Thoracic aorta (tissue), 2 donors: ENCODE results near the gene UBAP2. TPM values are rescaled to one million over a fixed set of nuclear protein-coding genes. Genes with fewer than 3 reads are reported as not detected.
"Not testable (repeated sequence)": the region's sequence is repeated elsewhere in the genome, so short reads cannot be mapped to it uniquely, and the experiment has no call there.

Experiments used
- ATAC-seq: fragments of 150-250 bp; one replicate; pipeline ENCODE4 v1.8.0; 2017; ENCODE audit warnings: low read depth; ENCODE audit not compliant: insufficient number of reproducible peaks, low FRiP score
- DNase-seq: peaks from one replicate; pipeline ENCODE4 v3.0.0-alpha.2; 2020; ENCODE audit warnings: low spot score
- H3K27ac ChIP-seq, 2 donors: fragments of 200-600 bp; sonication (generic); 1 replicate in 1 of 2; 2 replicates in 1 of 2; pipeline ENCODE4 v1.5.1; 2016; ENCODE audit warnings: mild to moderate bottlenecking in 2 of 2, moderate library complexity in 2 of 2
- H3K27me3 ChIP-seq: fragments of 200-600 bp; sonication (generic); replicated peaks from 2 replicates; pipeline ENCODE4 v1.6.0; 2016; ENCODE audit warnings: mild to moderate bottlenecking; ENCODE audit not compliant: insufficient read depth
- H3K36me3 ChIP-seq: fragments of 200-600 bp; sonication (generic); one replicate; pipeline ENCODE4 v1.5.1; 2016
- H3K4me1 ChIP-seq, 2 donors: fragments of 200-600 bp; sonication (generic); 1 replicate in 1 of 2; 2 replicates in 1 of 2; pipeline versions ENCODE4 v1.5.1 to v1.6.0; 2016; ENCODE audit warnings: low read depth in 2 of 2, mild to moderate bottlenecking in 1 of 2; ENCODE audit not compliant: control insufficient read depth in 1 of 2
- H3K4me3 ChIP-seq: fragments of 200-600 bp; sonication (generic); 2 replicates; pipeline ENCODE4 v1.5.1; 2016; ENCODE audit warnings: mild to moderate bottlenecking
- H3K9me3 ChIP-seq: fragments of 200-600 bp; sonication (generic); 2 replicates; pipeline ENCODE4 v1.5.1; 2016
- CTCF ChIP-seq: fragments of 200-600 bp; sonication (generic); IDR thresholded peaks from one replicate; pipeline ENCODE4 v1.5.1; 2019; ENCODE audit warnings: antibody characterized with exemption
- total RNA-seq, 2 donors: library from RNA; depleted of rRNA; stranded (reverse); fragments of >200 nt; gene quantifications; one replicate each; pipeline versions ENCODE4 v1.1.0 to v1.2.3, GENCODE V29; 2016

UBAP2 gene
- total RNA-seq, 2 donors from 2014 or later, result 21.3 to 29.9 TPM

- no peaks in the 10 kb centered on the region for H3K9me3 ChIP-seq
- ATAC-seq, result peak; percentile 4
- peak overlapping the region; percentile 86 to 90 for H3K27ac ChIP-seq
- H3K4me1 ChIP-seq, result peaks cover 10 to 24% of the 10 kb centered on the region in 2 donors
- DNase-seq, result no peak
- TF ChIP-seq CTCF, result no peak
- H3K27me3 ChIP-seq, result no peaks in the 10 kb centered on the region
- H3K4me3 ChIP-seq, result peak overlapping the region; percentile 96
- H3K36me3 ChIP-seq, result no peaks in the 10 kb centered on the region
Observed at GRCh38 chr9:34047864-34048726, 592 bp downstream of the UBAP2 start.

GRCh38 chr9:34046784-34047379, 1.8 kb downstream of the UBAP2 start:
- no peak overlapping the region for H3K27ac ChIP-seq
- no peak for ATAC-seq
- peak overlapping the region; percentile 96 for H3K4me3 ChIP-seq

GRCh38 chr9:34045903-34046302, 2.8 kb downstream of the UBAP2 start:
- H3K27me3 ChIP-seq, result no peaks in the 10 kb centered on the region
- ATAC-seq (no peak), DNase-seq (no peak)
- no peak for TF ChIP-seq CTCF
- no peaks in the 10 kb centered on the region for H3K9me3 ChIP-seq
- peaks cover 10 to 24% of the 10 kb centered on the region in 2 donors for H3K4me1 ChIP-seq
- no peak overlapping the region for H3K27ac ChIP-seq
- H3K4me3 ChIP-seq, result no peak overlapping the region
- H3K36me3 ChIP-seq, result no peaks in the 10 kb centered on the region

More at GRCh38 chr9:34046784-34047379, 1.8 kb downstream of the UBAP2 start:
- H3K4me1 ChIP-seq, result peaks cover 10 to 24% of the 10 kb centered on the region in 2 donors
- no peaks in the 10 kb centered on the region for H3K27me3 ChIP-seq
- no peak for DNase-seq
- no peaks in the 10 kb centered on the region for H3K36me3 ChIP-seq
- H3K9me3 ChIP-seq, result no peaks in the 10 kb centered on the region
- no peak for TF ChIP-seq CTCF

- H3K9me3 ChIP-seq, H3K36me3 ChIP-seq, DNase-seq, H3K27me3 ChIP-seq, H3K4me3 ChIP-seq, ATAC-seq, H3K4me1 ChIP-seq, H3K27ac ChIP-seq: not testable (repeated sequence)
Observed at GRCh38 chr9:34042074-34042473, 6.6 kb downstream of the UBAP2 start.

- ATAC-seq, H3K9me3 ChIP-seq, DNase-seq, H3K4me3 ChIP-seq, H3K27ac ChIP-seq, H3K36me3 ChIP-seq, H3K4me1 ChIP-seq, H3K27me3 ChIP-seq: not testable (repeated sequence)
Observed at GRCh38 chr9:34038851-34039250, 9.8 kb downstream of the UBAP2 start.

DNA sequence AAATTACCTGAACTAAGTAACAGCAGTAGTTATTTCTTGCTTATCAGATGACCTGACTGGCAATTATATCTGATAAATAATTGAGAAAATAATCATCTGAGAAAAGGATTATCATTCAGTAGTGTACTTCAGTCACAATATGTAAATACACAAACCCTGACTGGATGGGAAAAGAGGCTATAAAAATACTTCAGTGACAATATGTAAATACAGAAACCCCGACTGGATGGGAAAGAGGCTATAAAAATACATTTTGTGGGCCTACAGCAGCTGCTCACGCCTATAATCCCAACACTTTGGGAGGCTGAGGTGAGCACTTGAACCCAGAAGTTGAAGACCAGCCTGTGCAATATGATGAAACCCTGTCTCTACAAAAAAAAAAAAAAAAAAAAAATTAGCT, 11.1 kb downstream of the UBAP2 start:
- ATAC-seq (no peak), DNase-seq (no peak)
- Histone ChIP-seq H3K36me3 (no peaks in the 10 kb centered on the region), H3K9me3 (no peaks in the 10 kb centered on the region), H3K4me1 (no peaks in the 10 kb centered on the region), H3K27me3 (no peaks in the 10 kb centered on the region), H3K27ac (no peak overlapping the region), H3K4me3 (no peak overlapping the region)
- TF ChIP-seq CTCF, result no peak
